HK-2 (cell line): ENCODE measurements around the gene EML1.

ENCODE experiments used
- DNase-seq: peaks from one replicate; pipeline ENCODE4 v3.0.0-alpha.2; 2018; ENCODE audit not compliant: unreplicated experiment

The EML1 gene

GRCh38 chr14:99990268-99991170 lies 197.3 kb downstream of the EML1 start:
- no peak for DNase-seq

- DNase-seq: no peak
These were observed 198.1 kb downstream of the EML1 start for GRCh38 chr14:99991331-99991730.
